PC-9 (cell line): ENCODE data around the gene PEF1. TPM values are rescaled to one million over a fixed set of nuclear protein-coding genes. Genes with fewer than 3 reads are reported as not detected.

Experiments
- BruUV-seq: library from RNA; stranded (reverse); fragments of 400-500 nt; replicated peaks from 2 replicates; lab custom pipeline; 2021; lab: Mats Ljungman, UMichigan
- CTCF ChIA-PET: fragments of 300-600 bp; sonication (Branson Sonifier 250); formaldehyde crosslinking; loops from one replicate; lab custom pipeline; 2022; ENCODE audit warnings: antibody characterized with exemption; lab: Charles Lee
- POLR2A ChIA-PET: fragments of 300-600 bp; sonication (Branson Sonifier 250); formaldehyde crosslinking; loops from one replicate; lab custom pipeline; 2022; ENCODE audit warnings: antibody characterized with exemption; ENCODE audit not compliant: unreplicated experiment; lab: Charles Lee
- DNase-seq, 2 experiments: peaks; one replicate each; pipeline versions ENCODE4 v3.0.0 to v3.0.0-alpha.2; 2015 to 2022; ENCODE audit warnings: mixed read lengths in 1 of 2
- H2AFZ ChIP-seq: fragments of 200-600 bp; sonication (generic); 2 replicates; pipeline ENCODE4 v1.8.1; 2017; ENCODE audit warnings: antibody characterized with exemption
- H3F3A ChIP-seq: fragments of 200-600 bp; sonication (generic); 2 replicates; pipeline ENCODE4 v1.8.1; 2017; ENCODE audit warnings: antibody characterized with exemption, mild to moderate bottlenecking, low read depth; ENCODE audit not compliant: insufficient read depth
- H3K27ac ChIP-seq: fragments of 200-600 bp; sonication (generic); 2 replicates; pipeline ENCODE4 v1.6.1; 2016; ENCODE audit warnings: mixed run types
- H3K27me3 ChIP-seq: fragments of 200-600 bp; sonication (generic); 2 replicates; pipeline ENCODE4 v1.6.1; 2016; ENCODE audit warnings: low read depth, mixed run types; ENCODE audit not compliant: insufficient read depth
- H3K36me3 ChIP-seq: fragments of 200-600 bp; sonication (generic); 2 replicates; pipeline ENCODE4 v1.6.1; 2016; ENCODE audit warnings: low read depth, mixed run types
- H3K4me1 ChIP-seq: fragments of 200-600 bp; sonication (generic); replicated peaks from 2 replicates; pipeline ENCODE4 v1.6.1; 2016; ENCODE audit warnings: mixed run types; ENCODE audit not compliant: insufficient read depth
- H3K4me2 ChIP-seq: fragments of 200-600 bp; sonication (generic); 2 replicates; pipeline ENCODE4 v1.6.1; 2017; ENCODE audit warnings: mixed run types
- H3K4me3 ChIP-seq: fragments of 200-600 bp; sonication (generic); 2 replicates; pipeline ENCODE4 v1.6.1; 2016; ENCODE audit warnings: mixed run types
- H3K79me2 ChIP-seq: fragments of 200-600 bp; sonication (generic); 2 replicates; pipeline ENCODE4 v1.6.1; 2017; ENCODE audit warnings: low read depth, mixed run types
- H3K9me2 ChIP-seq: fragments of 200-600 bp; sonication (generic); 2 replicates; pipeline ENCODE4 v1.8.1; 2017; ENCODE audit warnings: mild to moderate bottlenecking; ENCODE audit not compliant: insufficient read depth
- H3K9me3 ChIP-seq: fragments of 200-600 bp; sonication (generic); 2 replicates; pipeline ENCODE4 v1.8.1; 2016; ENCODE audit warnings: low read depth; ENCODE audit not compliant: insufficient read depth
- H4K20me1 ChIP-seq: fragments of 200-600 bp; sonication (generic); 2 replicates; pipeline ENCODE4 v1.8.1; 2017; ENCODE audit not compliant: insufficient read depth
- CTCF ChIP-seq: fragments of 200-600 bp; sonication (generic); conservative IDR thresholded peaks from 2 replicates; pipeline ENCODE4 v1.6.1; 2017; ENCODE audit warnings: mixed run types, antibody characterized with exemption, mild to moderate bottlenecking, moderate library complexity
- EZH2 ChIP-seq: fragments of 200-600 bp; sonication (generic); IDR thresholded peaks from 2 replicates; pipeline ENCODE4 v1.8.0; 2017; ENCODE audit warnings: antibody characterized with exemption, low read depth
- intact Hi-C: fragments of 100-400 bp; cut with micrococcal nuclease; formaldehyde crosslinking; loops from one replicate; pipeline ENCODE4 v1.10.0; 2022; ENCODE audit not compliant: unreplicated experiment
- total RNA-seq: library from RNA; stranded (reverse); gene quantifications from 2 replicates; pipeline ENCODE4 v1.2.3, GENCODE V29; 2021

The PEF1 gene
- total RNA-seq, 1 experiment from 2014 or later, result 40.3 TPM

- Histone ChIP-seq H3K9me2 (no peaks in the 10 kb centered on the region), H3K4me1 (peaks cover 31% of the 10 kb centered on the region), H3K4me3 (no peak overlapping the region), H3K4me2 (no peak overlapping the region), H3K27me3 (no peaks in the 10 kb centered on the region), H3K36me3 (no peaks in the 10 kb centered on the region), H3F3A (peaks cover 26% of the 10 kb centered on the region; the same call in 1 of the 2 replicates), H4K20me1 (no peaks in the 10 kb centered on the region), H3K79me2 (no peaks in the 10 kb centered on the region), H3K9me3 (no peaks in the 10 kb centered on the region), H3K27ac (no peak overlapping the region), H2AFZ (no peak overlapping the region)
- no peak for DNase-seq
- BruUV-seq, result no TSS peak
- no peak for TF ChIP-seq EZH2
- no peak for TF ChIP-seq CTCF
- CTCF ChIA-PET, result no interaction called here
- intact Hi-C loops, result no loop called here
- POLR2A ChIA-PET, result interaction anchor here (0.6 kb wide), 1 partner anchor 126 kb away, joined by 3 read pairs; no protein-coding TSS in a partner anchor
Observed at GRCh38 chr1:31679676-31680230, 35.1 kb upstream of the PEF1 start.

- Histone ChIP-seq H3F3A (peaks cover 27% of the 10 kb centered on the region; the same call in 1 of the 2 replicates), H3K36me3 (no peaks in the 10 kb centered on the region), H3K4me2 (no peak overlapping the region), H3K9me2 (no peaks in the 10 kb centered on the region), H3K4me1 (peaks cover 38% of the 10 kb centered on the region), H2AFZ (no peak overlapping the region), H3K27ac (no peak overlapping the region), H3K79me2 (no peaks in the 10 kb centered on the region), H3K9me3 (no peaks in the 10 kb centered on the region), H3K4me3 (no peak overlapping the region), H4K20me1 (no peaks in the 10 kb centered on the region), H3K27me3 (no peaks in the 10 kb centered on the region)
- TF ChIP-seq EZH2 (no peak), CTCF (no peak)
- DNase-seq, result no peak
- BruUV-seq, result no TSS peak
- intact Hi-C loops, result no loop called here
- POLR2A ChIA-PET, result interaction anchor here (0.6 kb wide), 1 partner anchor 127 kb away, joined by 3 read pairs; no protein-coding TSS in a partner anchor
- CTCF ChIA-PET, result no interaction called here
Observed at GRCh38 chr1:31679091-31679490, 34.4 kb upstream of the PEF1 start.

GRCh38 chr1:31678681-31679080 is 34.0 kb upstream of the PEF1 start:
- CTCF ChIA-PET, result no interaction called here

More at GRCh38 chr1:31678681-31679080, 34.0 kb upstream of the PEF1 start:
- H3K9me2 ChIP-seq, result no peaks in the 10 kb centered on the region
- POLR2A ChIA-PET, result no interaction called here
- H2AFZ ChIP-seq, result no peak overlapping the region
- H3K4me3 ChIP-seq, result no peak overlapping the region
- no peak for DNase-seq
- no peaks in the 10 kb centered on the region for H3K9me3 ChIP-seq
- no peak overlapping the region for H3K27ac ChIP-seq
- intact Hi-C loops, result no loop called here
- H3K79me2 ChIP-seq, result no peaks in the 10 kb centered on the region
- peaks cover 27% of the 10 kb centered on the region; the same call in 1 of the 2 replicates for H3F3A ChIP-seq
- no peaks in the 10 kb centered on the region for H3K27me3 ChIP-seq
- no peaks in the 10 kb centered on the region for H3K36me3 ChIP-seq
- TF ChIP-seq EZH2, result no peak
- no peak for TF ChIP-seq CTCF
- H3K4me1 ChIP-seq, result peaks cover 41% of the 10 kb centered on the region
- no peak overlapping the region for H3K4me2 ChIP-seq
- BruUV-seq, result no TSS peak
- H4K20me1 ChIP-seq, result no peaks in the 10 kb centered on the region
